Mesenteric fat pad (tissue), 1 donor: ENCODE measurements around the gene LRRN4. TPM values are rescaled to one million over a fixed set of nuclear protein-coding genes. Genes with fewer than 3 reads are reported as not detected.

Experiments used
- DNase-seq: peaks from one replicate; pipeline ENCODE4 v3.0.0-alpha.2; 2020; ENCODE audit warnings: low spot score
- long read RNA-seq: library from polyadenylated mRNA; unstranded; transcript quantifications from one replicate; pipeline ENCODE4 v2.0.0, GENCODE V29; 2020
- total RNA-seq: library from RNA; stranded (reverse); fragmentation: NEBNext Ultra II Directional; extraction: Animal tissue kit (Norgen Biotek cat#: 25700); gene quantifications from one replicate; pipeline ENCODE4 v1.2.1, GENCODE V29; 2021
- donor health status: DM: yes; HTN: yes; CAD: no.

The LRRN4 gene
- 0.13 TPM for total RNA-seq
- long read RNA-seq, result 0 reads

GRCh38 chr20:6053776-6054688, at the start of gene LRRN4:
Gene LRRN4, minus strand, starts transcription at chr20:6054060. Its CDS starts 1,261 bp downstream, at chr20:6052799.
- DNase-seq, result no peak

- no peak for DNase-seq
These were observed 49.4 kb upstream of the LRRN4 start for GRCh38 chr20:6103301-6103700.

GRCh38 chr20:6101346-6101745, 47.5 kb upstream of the LRRN4 start:
- DNase-seq, result no peak

- no peak for DNase-seq
These were observed 46.4 kb upstream of the LRRN4 start for GRCh38 chr20:6100246-6100645.

- DNase-seq, result no peak
These were observed 46.0 kb upstream of the LRRN4 start for GRCh38 chr20:6099819-6100218.

GRCh38 chr20:6095409-6095808, 41.5 kb upstream of the LRRN4 start:
- DNase-seq, result no peak

- DNase-seq, result no peak
These were observed 40.7 kb upstream of the LRRN4 start for GRCh38 chr20:6094565-6094964.

GRCh38 chr20:6094063-6094462, 40.2 kb upstream of the LRRN4 start:
- no peak for DNase-seq

- no peak for DNase-seq
These were observed 37.8 kb upstream of the LRRN4 start for GRCh38 chr20:6091661-6092060.

GRCh38 chr20:6086868-6087267, 33.0 kb upstream of the LRRN4 start:
- no peak for DNase-seq

GRCh38 chr20:6083926-6084325, 30.1 kb upstream of the LRRN4 start:
- DNase-seq, result no peak

- no peak for DNase-seq
These were observed 27.4 kb upstream of the LRRN4 start for GRCh38 chr20:6081236-6081635.

- DNase-seq, result no peak
These were observed 25.2 kb upstream of the LRRN4 start for GRCh38 chr20:6079016-6079415.

- no peak for DNase-seq
These were observed 21.8 kb upstream of the LRRN4 start for GRCh38 chr20:6075428-6076219.

GRCh38 chr20:6074784-6075183, 20.9 kb upstream of the LRRN4 start:
- DNase-seq, result no peak

- DNase-seq, result no peak
These were observed 20.3 kb upstream of the LRRN4 start for GRCh38 chr20:6074145-6074561.

- no peak for DNase-seq
These were observed 17.2 kb upstream of the LRRN4 start for GRCh38 chr20:6070829-6071695.

GRCh38 chr20:6069669-6070068, 15.8 kb upstream of the LRRN4 start:
- DNase-seq, result no peak

- no peak for DNase-seq
These were observed 14.0 kb upstream of the LRRN4 start for GRCh38 chr20:6067763-6068318.

GRCh38 chr20:6066582-6066981, 12.7 kb upstream of the LRRN4 start:
- no peak for DNase-seq

GRCh38 chr20:6061544-6061943, 7.7 kb upstream of the LRRN4 start:
- no peak for DNase-seq
